Left ventricle myocardium inferior (tissue), 1 donor: ENCODE data around the gene GRIK3. TPM values are rescaled to one million over a fixed set of nuclear protein-coding genes. Genes with fewer than 3 reads are reported as not detected.

Experiments
- DNase-seq: peaks from one replicate; pipeline ENCODE4 v3.0.0-alpha.2; 2020
- H3K27ac ChIP-seq: fragments of 200-600 bp; replicated peaks from 2 replicates; pipeline ENCODE4 v1.8.0; 2021
- H3K27me3 ChIP-seq: fragments of 200-600 bp; 2 replicates; pipeline ENCODE4 v1.8.0; 2021; ENCODE audit warnings: low read depth
- H3K36me3 ChIP-seq: fragments of 200-600 bp; 2 replicates; pipeline ENCODE4 v1.8.0; 2021
- H3K4me1 ChIP-seq: fragments of 200-600 bp; 2 replicates; pipeline ENCODE4 v1.8.0; 2021
- H3K4me3 ChIP-seq: fragments of 200-600 bp; 2 replicates; pipeline ENCODE4 v1.8.0; 2021; ENCODE audit warnings: mild to moderate bottlenecking, moderate library complexity
- H3K9me3 ChIP-seq: fragments of 200-600 bp; replicated peaks from 2 replicates; pipeline ENCODE4 v1.8.0; 2021
- CTCF ChIP-seq: fragments of 200-600 bp; IDR thresholded peaks from 2 replicates; pipeline ENCODE4 v1.8.0; 2021; ENCODE audit warnings: antibody characterized with exemption, mild to moderate bottlenecking, borderline replicate concordance
- intact Hi-C: fragments of 100-400 bp; cut with micrococcal nuclease; formaldehyde crosslinking; loops from one replicate; pipeline ENCODE4 v1.11.0; 2022
- total RNA-seq: library from RNA; stranded (reverse); fragmentation: NEBNext Ultra II Directional; extraction: Animal tissue kit (Norgen Biotek cat#: 25700); gene quantifications from one replicate; pipeline ENCODE4 v1.2.1, GENCODE V29; 2021
- donor health status: DM: no; HTN: yes; CAD: no; lungs with severe emphysema.

Gene GRIK3
- total RNA-seq, 1 donor from 2014 or later: 0.55 TPM

GRCh38 chr1:37056325-37056724 is 22.0 kb upstream of the GRIK3 start:
- Histone ChIP-seq H3K9me3 (no peaks in the 10 kb centered on the region), H3K4me1 (no peaks in the 10 kb centered on the region), H3K4me3 (no peak overlapping the region), H3K36me3 (no peaks in the 10 kb centered on the region), H3K27ac (no peak overlapping the region), H3K27me3 (peaks cover 31% of the 10 kb centered on the region)
- DNase-seq: no peak
- no peak for TF ChIP-seq CTCF
- intact Hi-C loops: no loop called here

GRCh38 chr1:37055631-37056030 is 21.3 kb upstream of the GRIK3 start:
- no peak for DNase-seq
- TF ChIP-seq CTCF: no peak
- Histone ChIP-seq H3K9me3 (no peaks in the 10 kb centered on the region), H3K36me3 (no peaks in the 10 kb centered on the region), H3K4me3 (no peak overlapping the region), H3K27me3 (peaks cover 36% of the 10 kb centered on the region), H3K27ac (no peak overlapping the region), H3K4me1 (no peaks in the 10 kb centered on the region)
- intact Hi-C loops: no loop called here

- H3K27ac ChIP-seq: no peak overlapping the region
- no peak overlapping the region for H3K4me3 ChIP-seq
- no peak for TF ChIP-seq CTCF
- H3K27me3 ChIP-seq: peaks cover 58% of the 10 kb centered on the region
- H3K9me3 ChIP-seq: no peaks in the 10 kb centered on the region
- intact Hi-C loops: no loop called here
- no peak for DNase-seq
- H3K4me1 ChIP-seq: no peaks in the 10 kb centered on the region
- no peaks in the 10 kb centered on the region for H3K36me3 ChIP-seq
Observed at GRCh38 chr1:37053173-37053572, 18.9 kb upstream of the GRIK3 start.

- H3K9me3 ChIP-seq: no peaks in the 10 kb centered on the region
- no peaks in the 10 kb centered on the region for H3K36me3 ChIP-seq
- peaks cover 69% of the 10 kb centered on the region for H3K27me3 ChIP-seq
- intact Hi-C loops: no loop called here
- H3K27ac ChIP-seq: no peak overlapping the region
- no peak for DNase-seq
- no peaks in the 10 kb centered on the region for H3K4me1 ChIP-seq
- TF ChIP-seq CTCF: no peak
- no peak overlapping the region for H3K4me3 ChIP-seq
Observed at GRCh38 chr1:37052120-37052519, 17.8 kb upstream of the GRIK3 start.

- H3K27ac ChIP-seq: no peak overlapping the region
- H3K36me3 ChIP-seq: no peaks in the 10 kb centered on the region
- peaks cover 74% of the 10 kb centered on the region for H3K27me3 ChIP-seq
- DNase-seq: no peak
- H3K4me1 ChIP-seq: no peaks in the 10 kb centered on the region
- TF ChIP-seq CTCF: no peak
- intact Hi-C loops: no loop called here
- H3K4me3 ChIP-seq: no peak overlapping the region
- no peaks in the 10 kb centered on the region for H3K9me3 ChIP-seq
Observed at GRCh38 chr1:37051346-37051745, 17.0 kb upstream of the GRIK3 start.

GRCh38 chr1:37047542-37047941 is 13.2 kb upstream of the GRIK3 start:
- peaks cover 92% of the 10 kb centered on the region for H3K27me3 ChIP-seq

More at GRCh38 chr1:37047542-37047941, 13.2 kb upstream of the GRIK3 start:
- no peak for TF ChIP-seq CTCF
- H3K36me3 ChIP-seq: no peaks in the 10 kb centered on the region
- no peak overlapping the region for H3K4me3 ChIP-seq
- intact Hi-C loops: no loop called here
- H3K4me1 ChIP-seq: no peaks in the 10 kb centered on the region
- no peaks in the 10 kb centered on the region for H3K9me3 ChIP-seq
- no peak for DNase-seq
- no peak overlapping the region for H3K27ac ChIP-seq
